ENCODE results near the gene MAPK12. TPM values are rescaled to one million over a fixed set of nuclear protein-coding genes. Genes with fewer than 3 reads are reported as not detected.
"Not testable (repeated sequence)": the region's sequence is repeated elsewhere in the genome, so short reads cannot be mapped to it uniquely, and the experiment has no call there.

The MAPK12 gene
- total and polyA plus RNA-seq, 10 of the 15 experiments (the other 5 are each of a cell fraction or from before 2014, with no cell fraction given), result 1.1 to 38.9 (median 16.3) TPM

GRCh38 chr22:50205781-50206569 lies 55.5 kb downstream of the MAPK12 start:
- H3K9me3 ChIP-seq (replicated peaks; ENCODE audit: control insufficient read depth, insufficient read depth, low read length), result no peaks in the 10 kb centered on the region
- H4K20me1 ChIP-seq (ENCODE audit: control insufficient read depth, insufficient read depth), result no peaks in the 10 kb centered on the region; the same call in 1 of the 2 replicates
- no peaks in the 10 kb centered on the region for H3K27me3 ChIP-seq (replicated peaks in 1 of 2; ENCODE audit: control insufficient read depth in 2 of 2, insufficient read depth in 2 of 2, low read length in 1 of 2)
- FAIRE-seq (no peak), DNase-seq (ENCODE audit: low read depth, low spot score) (no peak), ATAC-seq (no peak)
- in situ Hi-C loops (cut with MboI) (loop anchor here (5.0 kb wide), 1 partner anchor 274 kb away; no protein-coding TSS in a partner anchor), intact Hi-C loops (cut with micrococcal nuclease; ENCODE audit: unreplicated experiment) (no loop called here)
- H3K4me1 ChIP-seq (ENCODE audit: control insufficient read depth, insufficient read depth, low read length), result peaks cover 3% of the 10 kb centered on the region; the same call in 1 of the 2 replicates
- no peak overlapping the region for H2AFZ ChIP-seq (ENCODE audit: control insufficient read depth, low read depth, low read length)
- ChIA-PET RAD21 (ENCODE audit: unreplicated experiment) (interaction anchor here (1.9 kb wide), 1 partner anchor 57 kb away, joined by 4 read pairs; no protein-coding TSS in a partner anchor), POLR2A (no interaction called here), CTCF (interaction anchor here (0.7 to 1.4 kb wide), 3 partner anchors 18 to 76 kb away, joined by 3 to 5 read pairs (median 5); no protein-coding TSS in a partner anchor), SMC1A (ENCODE audit: uncharacterized antibody, unreplicated experiment) (no interaction called here)
- peaks cover 3 to 9% of the 10 kb centered on the region in 2 experiments for H3K36me3 ChIP-seq (ENCODE audit: control insufficient read depth in 2 of 2, insufficient read depth in 2 of 2, low read length in 1 of 2)
- H3K9ac ChIP-seq (ENCODE audit: control insufficient read depth, insufficient read depth, low read length), result no peak overlapping the region
- H3K27ac ChIP-seq (ENCODE audit: control insufficient read depth, insufficient read depth), result no peak overlapping the region
- H3K4me3 ChIP-seq, result no peak overlapping the region
- no TSS peak for BruUV-seq (replicated peaks)
- H3K79me2 ChIP-seq (ENCODE audit: control insufficient read depth, insufficient read depth, low read length), result peaks cover 15% of the 10 kb centered on the region
- TF ChIP-seq SIX5 (IDR thresholded peaks at IDR 0.05; ENCODE audit: low read depth, low read length, severe bottlenecking), result no peak
- no peak for TF ChIP-seq PAX8 (IDR thresholded peaks at IDR 0.05)
- peak; percentile 58 for TF ChIP-seq POLR2A (IDR thresholded peaks at IDR 0.05; ENCODE audit: low read depth, low read length)
- WGBS (ENCODE audit: insufficient coverage, insufficient replicate concordance, low lambda C conversion rate, missing lambda C conversion rate), result 97% methylated on average over 45 of the region's 45 CpGs
- no peak overlapping the region for H3K4me2 ChIP-seq (ENCODE audit: control insufficient read depth, insufficient read depth)

- H3K79me2 ChIP-seq (ENCODE audit: control insufficient read depth, insufficient read depth, low read length), result peaks cover 15% of the 10 kb centered on the region
- DNase-seq (ENCODE audit: low read depth, low spot score); H3K4me1 ChIP-seq (ENCODE audit: control insufficient read depth, insufficient read depth, low read length); ATAC-seq; H3K27me3 ChIP-seq (replicated peaks in 1 of 2; ENCODE audit: control insufficient read depth in 2 of 2, insufficient read depth in 2 of 2, low read length in 1 of 2); BruUV-seq (replicated peaks); H3K4me2 ChIP-seq (ENCODE audit: control insufficient read depth, insufficient read depth); H3K9me3 ChIP-seq (replicated peaks; ENCODE audit: control insufficient read depth, insufficient read depth, low read length); POLR2A ChIA-PET; intact Hi-C loops (cut with micrococcal nuclease; ENCODE audit: unreplicated experiment); RAD21 ChIA-PET (ENCODE audit: unreplicated experiment); H3K4me3 ChIP-seq; H3K27ac ChIP-seq (ENCODE audit: control insufficient read depth, insufficient read depth); H3K36me3 ChIP-seq (ENCODE audit: control insufficient read depth in 2 of 2, insufficient read depth in 2 of 2, low read length in 1 of 2); H2AFZ ChIP-seq (ENCODE audit: control insufficient read depth, low read depth, low read length); H3K9ac ChIP-seq (ENCODE audit: control insufficient read depth, insufficient read depth, low read length); H4K20me1 ChIP-seq (ENCODE audit: control insufficient read depth, insufficient read depth); FAIRE-seq; SMC1A ChIA-PET (ENCODE audit: uncharacterized antibody, unreplicated experiment): not testable (repeated sequence)
- 92% methylated on average over 9 of the region's 9 CpGs for WGBS (ENCODE audit: insufficient coverage, insufficient replicate concordance, low lambda C conversion rate, missing lambda C conversion rate)
- in situ Hi-C loops (cut with MboI), result loop anchor here (5.0 kb wide), 1 partner anchor 273 kb away; no protein-coding TSS in a partner anchor
- CTCF ChIA-PET, result interaction anchor here (0.6 to 0.8 kb wide), 2 partner anchors 18 to 56 kb away, joined by 3 to 4 read pairs; no protein-coding TSS in a partner anchor
Measured at GRCh38 chr22:50204998-50205397, 56.5 kb downstream of the MAPK12 start.
